Measurements from ENCODE around the gene CDH6. TPM values are rescaled to one million over a fixed set of nuclear protein-coding genes. Genes with fewer than 3 reads are reported as not detected.

The CDH6 gene
- total and polyA plus RNA-seq, 2 donors (not counting 3 experiments of a cell fraction or from before 2014, with no cell fraction given): 0.06 TPM; not detected in 1

DNA sequence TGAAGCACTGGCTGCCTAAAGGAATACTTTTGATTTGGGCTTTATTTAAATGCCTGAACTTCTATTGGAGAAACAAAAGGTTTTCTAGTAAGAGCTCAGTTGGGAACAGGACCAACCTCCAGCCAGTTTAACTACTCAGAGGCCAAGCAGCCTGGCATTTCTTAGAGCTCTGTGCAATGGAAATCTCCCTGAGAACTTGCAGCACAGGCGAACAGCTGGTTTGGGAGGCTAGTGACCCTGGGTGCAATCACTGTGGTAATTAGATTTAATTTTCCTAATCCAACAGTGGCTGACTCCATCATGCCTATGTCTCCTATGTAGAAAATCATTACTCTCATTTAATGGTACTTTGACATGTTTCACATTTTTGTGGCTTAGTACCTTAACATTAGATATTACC, 1.0 kb upstream of the CDH6 start:
- Histone ChIP-seq H3K4me2 (ENCODE audit: insufficient read depth, low read length) (no peak overlapping the region), H4K20me1 (replicated peaks; ENCODE audit: control insufficient read depth, extremely low read depth, insufficient read depth, low read length) (no peaks in the 10 kb centered on the region)
- no TSS peak for BruUV-seq (replicated peaks)

More for the DNA sequence above, 1.0 kb upstream of the CDH6 start:
- POLR2A ChIA-PET: no interaction called here
- TF ChIP-seq POLR2AphosphoS5 (IDR thresholded peaks at IDR 0.05; ENCODE audit: insufficient read depth, low read depth, low read length): no peak
- TF ChIP-seq GATA2 (IDR thresholded peaks at IDR 0.05; ENCODE audit: insufficient read depth, insufficient read length, low read depth, low read length): no peak
- TF ChIP-seq MAX (IDR thresholded peaks at IDR 0.05; ENCODE audit: insufficient read depth, insufficient read length): no peak
- no peak for TF ChIP-seq MYC (IDR thresholded peaks at IDR 0.05; ENCODE audit: low read depth, low read length)
- TF ChIP-seq EZH2 (IDR thresholded peaks at IDR 0.05; ENCODE audit: borderline replicate concordance, low read depth, low read length, severe bottlenecking): no peak
- TF ChIP-seq CTCF (IDR thresholded peaks at IDR 0.05; ENCODE audit: extremely low read depth in 1 of 2, insufficient read depth in 1 of 2, low read depth in 1 of 2, low read length in 2 of 2): no peak
- no peak for TF ChIP-seq POLR2A (IDR thresholded peaks at IDR 0.05; ENCODE audit: low read depth, low read length)
- no peak for TF ChIP-seq FOS (IDR thresholded peaks at IDR 0.05; ENCODE audit: borderline replicate concordance, insufficient read depth, low read length)
- TF ChIP-seq JUN (IDR thresholded peaks at IDR 0.05; ENCODE audit: borderline replicate concordance, insufficient read depth, insufficient read length, low read depth): no peak
- Histone ChIP-seq H3K27me3 (ENCODE audit: control insufficient read depth in 2 of 2, insufficient read depth in 2 of 2, low read length in 2 of 2) (peaks cover 15 to 19% of the 10 kb centered on the region in 2 experiments), H2AFZ (ENCODE audit: low read depth, low read length) (no peak overlapping the region), H3K4me1 (ENCODE audit: control insufficient read depth, extremely low read depth, insufficient read depth, low read length) (no peaks in the 10 kb centered on the region), H3K9ac (replicated peaks; ENCODE audit: extremely low read depth, insufficient read depth, low read length) (no peak overlapping the region), H3K36me3 (ENCODE audit: control insufficient read depth in 2 of 2, extremely low read depth in 1 of 2, insufficient read depth in 2 of 2, low read length in 2 of 2) (no peaks in the 10 kb centered on the region), H3K4me3 (replicated peaks in 1 of 3; ENCODE audit: insufficient read depth in 1 of 3, low read depth in 1 of 3, low read length in 3 of 3) (no peak overlapping the region), H3K9me3 (replicated peaks; ENCODE audit: control insufficient read depth, insufficient read depth, low read length) (no peaks in the 10 kb centered on the region), H3K79me2 (ENCODE audit: control insufficient read depth, insufficient read depth, low read length) (no peaks in the 10 kb centered on the region), H3K27ac (ENCODE audit: insufficient read depth, low read depth, low read length) (no peak overlapping the region), H3K9me1 (replicated peaks; ENCODE audit: control insufficient read depth, extremely low read depth, insufficient read depth, low read length) (no peaks in the 10 kb centered on the region)
- FAIRE-seq (no peak), DNase-seq (ENCODE audit: low read depth, low spot score) (no peak)
- dilution Hi-C loops (cut with MboI; ENCODE audit: extremely low pct_ligation_motif_present, low sequenced_read_pairs): no loop called here
- CTCF ChIA-PET: no interaction called here
- intact Hi-C loops (cut with micrococcal nuclease): no loop called here
